WTC11 (cell line): ENCODE data around the gene CDH18. TPM values are rescaled to one million over a fixed set of nuclear protein-coding genes. Genes with fewer than 3 reads are reported as not detected.

Experiments used
- ATAC-seq: fragments of 200-7000 bp; cut with Tn5 transposase; 2 replicates; pipeline ENCODE4 v1.10.0; 2021; ENCODE audit warnings: mild to moderate bottlenecking, moderate library complexity
- CTCF ChIA-PET: fragments of 300-600 bp; sonication (Branson Sonifier 250); formaldehyde crosslinking; loops from one replicate; lab custom pipeline; 2021; ENCODE audit warnings: antibody characterized with exemption; lab: Charles Lee
- POLR2A ChIA-PET: fragments of 350-600 bp; sonication (Branson Sonifier 250); formaldehyde crosslinking; loops from one replicate; lab custom pipeline; 2021; ENCODE audit warnings: antibody characterized with exemption; lab: Charles Lee
- DNase-seq: peaks from one replicate; pipeline ENCODE4 v3.0.0; 2021; ENCODE audit warnings: low spot score
- H3K27ac Mint-ChIP-seq: 2 replicates; pipeline ENCODE4 v1.8.0; 2021; ENCODE audit warnings: mixed read lengths
- H3K27me3 Mint-ChIP-seq: 2 replicates; pipeline ENCODE4 v1.8.0; 2021; ENCODE audit warnings: low read depth, mild to moderate bottlenecking, moderate library complexity, mixed read lengths
- H3K36me3 Mint-ChIP-seq: 2 replicates; pipeline ENCODE4 v1.8.0; 2021; ENCODE audit warnings: mixed read lengths
- H3K4me1 Mint-ChIP-seq: 2 replicates; pipeline ENCODE4 v1.8.0; 2022; ENCODE audit warnings: mixed read lengths
- H3K4me3 Mint-ChIP-seq: 2 replicates; pipeline ENCODE4 v1.8.0; 2021; ENCODE audit warnings: mild to moderate bottlenecking, moderate library complexity, mixed read lengths
- H3K9me3 Mint-ChIP-seq: 2 replicates; pipeline ENCODE4 v1.8.0; 2021; ENCODE audit warnings: mixed read lengths
- ATF3 ChIP-seq: sonication (generic); formaldehyde crosslinking; conservative IDR thresholded peaks from 2 replicates; pipeline ENCODE4 v1.8.1; 2022; ENCODE audit warnings: mild to moderate bottlenecking, missing genetic modification reagents
- CTCF ChIP-seq: fragments of 200-600 bp; IDR thresholded peaks from 2 replicates; pipeline ENCODE4 v1.8.0; 2022; ENCODE audit warnings: antibody characterized with exemption
- ELF4 ChIP-seq: sonication (generic); formaldehyde crosslinking; IDR thresholded peaks from 2 replicates; pipeline ENCODE4 v1.8.1; 2022; ENCODE audit warnings: low read depth, mild to moderate bottlenecking, moderate library complexity, missing genetic modification reagents
- FOXP1 ChIP-seq: sonication (generic); formaldehyde crosslinking; IDR thresholded peaks from 2 replicates; pipeline ENCODE4 v1.8.0; 2022; ENCODE audit warnings: missing genetic modification reagents, mild to moderate bottlenecking, moderate library complexity, borderline replicate concordance
- JAZF1 ChIP-seq: fragments of 250-450 bp; sonication (Bioruptor Pico); IDR thresholded peaks from 2 replicates; pipeline ENCODE4 v1.9.0; 2021; ENCODE audit warnings: moderate library complexity, mild to moderate bottlenecking, inconsistent platforms
- JUN ChIP-seq: sonication (generic); formaldehyde crosslinking; IDR thresholded peaks from 2 replicates; pipeline ENCODE4 v1.8.0; 2023; ENCODE audit warnings: mild to moderate bottlenecking, missing genetic modification reagents
- NR1H2 ChIP-seq: sonication (generic); formaldehyde crosslinking; IDR thresholded peaks from 2 replicates; pipeline ENCODE4 v1.9.0; 2021; ENCODE audit warnings: mild to moderate bottlenecking, moderate library complexity, missing genetic modification reagents
- SOX15 ChIP-seq: fragments of 250-450 bp; sonication (Bioruptor Pico); IDR thresholded peaks from 2 replicates; pipeline ENCODE4 v1.9.0; 2021; ENCODE audit warnings: mild to moderate bottlenecking
- ZBTB43 ChIP-seq: sonication (generic); formaldehyde crosslinking; IDR thresholded peaks from 2 replicates; pipeline ENCODE4 v1.8.1; 2023; ENCODE audit warnings: mild to moderate bottlenecking, missing genetic modification reagents
- ZNF121 ChIP-seq: sonication (generic); formaldehyde crosslinking; IDR thresholded peaks from 2 replicates; pipeline ENCODE4 v1.8.0; 2023; ENCODE audit warnings: missing genetic modification reagents
- ZNF219 ChIP-seq: sonication (generic); formaldehyde crosslinking; IDR thresholded peaks from 2 replicates; pipeline ENCODE4 v1.8.0; 2023; ENCODE audit warnings: missing genetic modification reagents, mild to moderate bottlenecking, borderline replicate concordance
- ZNF281 ChIP-seq: sonication (generic); formaldehyde crosslinking; IDR thresholded peaks from 2 replicates; pipeline ENCODE4 v1.8.0; 2023; ENCODE audit warnings: mild to moderate bottlenecking, missing genetic modification reagents
- ZNF425 ChIP-seq: fragments of 250-450 bp; sonication (Bioruptor Pico); conservative IDR thresholded peaks from 2 replicates; pipeline ENCODE4 v1.9.0; 2021; ENCODE audit warnings: mild to moderate bottlenecking
- total RNA-seq: library from RNA; stranded (reverse); gene quantifications from 3 replicates; pipeline ENCODE4 v1.2.3, GENCODE V29; 2021
- TF ChIP-seq, protein P1 (sequence below): sonication (generic); formaldehyde crosslinking; IDR thresholded peaks from 2 replicates; pipeline ENCODE4 v1.8.0; 2023; ENCODE audit warnings: missing genetic modification reagents, mild to moderate bottlenecking, borderline replicate concordance
- TF ChIP-seq, protein P2 (sequence below): fragments of 250-450 bp; sonication (Bioruptor Pico); IDR thresholded peaks from 2 replicates; pipeline ENCODE4 v2.1.2; 2022; ENCODE audit warnings: mild to moderate bottlenecking, moderate library complexity

CDH18 gene
- total RNA-seq, 1 experiment from 2014 or later: 0.24 TPM

DNA sequence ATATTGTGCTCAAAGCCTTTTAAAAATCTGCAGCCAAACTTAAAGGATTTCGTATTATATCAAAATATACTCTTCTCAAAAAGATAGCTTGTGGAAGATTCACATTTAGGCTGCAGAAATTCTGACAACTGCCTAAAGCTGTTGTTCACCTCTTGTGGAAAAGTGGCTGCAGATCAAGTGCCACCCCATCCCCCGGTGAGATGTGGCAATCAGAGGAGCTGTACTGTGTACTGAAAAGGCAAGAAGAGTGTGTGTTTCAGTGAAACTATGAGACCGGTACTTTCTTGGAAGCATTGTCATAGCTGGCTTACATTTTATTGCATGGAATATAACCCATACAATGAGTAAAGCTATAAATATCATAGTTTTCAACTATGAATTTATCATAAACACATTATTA, 64.3 kb downstream of the CDH18 start:
- ATAC-seq: no peak
- DNase-seq: no peak
- Mint-ChIP-seq H3K36me3 (no peaks in the 10 kb centered on the region), H3K4me3 (no peak overlapping the region), H3K4me1 (peaks cover 18% of the 10 kb centered on the region), H3K27ac (no peak overlapping the region), H3K27me3 (peaks cover 11% of the 10 kb centered on the region), H3K9me3 (no peaks in the 10 kb centered on the region)
- POLR2A ChIA-PET: interaction anchor here (0.8 to 1.0 kb wide), 2 partner anchors 11 kb away, joined by 3 read pairs; no protein-coding TSS in a partner anchor
- CTCF ChIA-PET: no interaction called here
- TF ChIP-seq JUN (CRISPR knock-in tag) (no peak), NR1H2 (CRISPR knock-in tag) (no peak), ZNF425 (CRISPR knock-in tag) (no peak), SOX15 (CRISPR knock-in tag) (no peak), ZNF121 (CRISPR knock-in tag) (no peak), ELF4 (CRISPR knock-in tag) (no peak), ATF3 (CRISPR knock-in tag) (no peak), JAZF1 (CRISPR knock-in tag) (no peak), FOXP1 (CRISPR knock-in tag) (no peak), ZBTB43 (CRISPR knock-in tag) (no peak), ZNF219 (CRISPR knock-in tag) (no peak), CTCF (no peak), ZNF281 (CRISPR knock-in tag) (no peak)
- TF ChIP-seq, protein P1, sequence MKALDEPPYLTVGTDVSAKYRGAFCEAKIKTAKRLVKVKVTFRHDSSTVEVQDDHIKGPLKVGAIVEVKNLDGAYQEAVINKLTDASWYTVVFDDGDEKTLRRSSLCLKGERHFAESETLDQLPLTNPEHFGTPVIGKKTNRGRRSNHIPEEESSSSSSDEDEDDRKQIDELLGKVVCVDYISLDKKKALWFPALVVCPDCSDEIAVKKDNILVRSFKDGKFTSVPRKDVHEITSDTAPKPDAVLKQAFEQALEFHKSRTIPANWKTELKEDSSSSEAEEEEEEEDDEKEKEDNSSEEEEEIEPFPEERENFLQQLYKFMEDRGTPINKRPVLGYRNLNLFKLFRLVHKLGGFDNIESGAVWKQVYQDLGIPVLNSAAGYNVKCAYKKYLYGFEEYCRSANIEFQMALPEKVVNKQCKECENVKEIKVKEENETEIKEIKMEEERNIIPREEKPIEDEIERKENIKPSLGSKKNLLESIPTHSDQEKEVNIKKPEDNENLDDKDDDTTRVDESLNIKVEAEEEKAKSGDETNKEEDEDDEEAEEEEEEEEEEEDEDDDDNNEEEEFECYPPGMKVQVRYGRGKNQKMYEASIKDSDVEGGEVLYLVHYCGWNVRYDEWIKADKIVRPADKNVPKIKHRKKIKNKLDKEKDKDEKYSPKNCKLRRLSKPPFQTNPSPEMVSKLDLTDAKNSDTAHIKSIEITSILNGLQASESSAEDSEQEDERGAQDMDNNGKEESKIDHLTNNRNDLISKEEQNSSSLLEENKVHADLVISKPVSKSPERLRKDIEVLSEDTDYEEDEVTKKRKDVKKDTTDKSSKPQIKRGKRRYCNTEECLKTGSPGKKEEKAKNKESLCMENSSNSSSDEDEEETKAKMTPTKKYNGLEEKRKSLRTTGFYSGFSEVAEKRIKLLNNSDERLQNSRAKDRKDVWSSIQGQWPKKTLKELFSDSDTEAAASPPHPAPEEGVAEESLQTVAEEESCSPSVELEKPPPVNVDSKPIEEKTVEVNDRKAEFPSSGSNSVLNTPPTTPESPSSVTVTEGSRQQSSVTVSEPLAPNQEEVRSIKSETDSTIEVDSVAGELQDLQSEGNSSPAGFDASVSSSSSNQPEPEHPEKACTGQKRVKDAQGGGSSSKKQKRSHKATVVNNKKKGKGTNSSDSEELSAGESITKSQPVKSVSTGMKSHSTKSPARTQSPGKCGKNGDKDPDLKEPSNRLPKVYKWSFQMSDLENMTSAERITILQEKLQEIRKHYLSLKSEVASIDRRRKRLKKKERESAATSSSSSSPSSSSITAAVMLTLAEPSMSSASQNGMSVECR: no peak
- TF ChIP-seq, protein P2, sequence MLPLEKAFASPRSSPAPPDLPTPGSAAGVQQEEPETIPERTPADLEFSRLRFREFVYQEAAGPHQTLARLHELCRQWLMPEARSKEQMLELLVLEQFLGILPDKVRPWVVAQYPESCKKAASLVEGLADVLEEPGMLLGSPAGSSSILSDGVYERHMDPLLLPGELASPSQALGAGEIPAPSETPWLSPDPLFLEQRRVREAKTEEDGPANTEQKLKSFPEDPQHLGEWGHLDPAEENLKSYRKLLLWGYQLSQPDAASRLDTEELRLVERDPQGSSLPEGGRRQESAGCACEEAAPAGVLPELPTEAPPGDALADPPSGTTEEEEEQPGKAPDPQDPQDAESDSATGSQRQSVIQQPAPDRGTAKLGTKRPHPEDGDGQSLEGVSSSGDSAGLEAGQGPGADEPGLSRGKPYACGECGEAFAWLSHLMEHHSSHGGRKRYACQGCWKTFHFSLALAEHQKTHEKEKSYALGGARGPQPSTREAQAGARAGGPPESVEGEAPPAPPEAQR (CRISPR knock-in tag): no peak
